ENCODE measurements around the gene GJA9. TPM values are rescaled to one million over a fixed set of nuclear protein-coding genes. Genes with fewer than 3 reads are reported as not detected.

Gene GJA9
- total RNA-seq, 2 donors from 2014 or later = not detected

- no peaks in the 10 kb centered on the region for H3K27me3 ChIP-seq (replicated peaks; ENCODE audit: insufficient read depth)
- no peak overlapping the region for H3K27ac ChIP-seq
- no peaks in the 10 kb centered on the region for H3K36me3 ChIP-seq
- no peak overlapping the region for H3K4me3 ChIP-seq
- DNase-seq (ENCODE audit: low spot score) (no peak), ATAC-seq (ENCODE audit: insufficient number of reproducible peaks, low FRiP score, low read depth) (no peak)
- TF ChIP-seq CTCF (IDR thresholded peaks at IDR 0.05) = no peak
- no peaks in the 10 kb centered on the region for H3K4me1 ChIP-seq (ENCODE audit: control insufficient read depth in 1 of 2, low read depth in 2 of 2)
- H3K9me3 ChIP-seq = no peaks in the 10 kb centered on the region
Measured at GRCh38 chr1:38826886-38827285, 54.5 kb downstream of the GJA9 start.

GRCh38 chr1:38826262-38826661 is 55.1 kb downstream of the GJA9 start:
- no peak for TF ChIP-seq CTCF (IDR thresholded peaks at IDR 0.05)
- Histone ChIP-seq H3K9me3 (no peaks in the 10 kb centered on the region), H3K4me1 (ENCODE audit: control insufficient read depth in 1 of 2, low read depth in 2 of 2) (no peaks in the 10 kb centered on the region), H3K27me3 (replicated peaks; ENCODE audit: insufficient read depth) (no peaks in the 10 kb centered on the region), H3K4me3 (no peak overlapping the region), H3K27ac (no peak overlapping the region), H3K36me3 (no peaks in the 10 kb centered on the region)
- ATAC-seq (ENCODE audit: insufficient number of reproducible peaks, low FRiP score, low read depth) (no peak), DNase-seq (ENCODE audit: low spot score) (no peak)

Other genes starting within 250 kb of the GJA9 start
- gene RRAGC, start 21.8 kb downstream of the GJA9 start, total RNA-seq = 10 to 100 TPM; 17.2 to 20.2 TPM
- gene MYCBP, start 8.2 kb downstream of the GJA9 start, total RNA-seq = 1 to 10 TPM; 5.1 to 7.5 TPM
- gene RHBDL2, start 60.2 kb upstream of the GJA9 start, total RNA-seq = under 1 TPM in 1 of 2 donors, not detected in 1; 0.85 TPM
- 10 to 100 TPM; 45.8 to 47.8 TPM for gene AKIRIN1, start 109.7 kb upstream of the GJA9 start, total RNA-seq
- gene NDUFS5, start 144.8 kb upstream of the GJA9 start, total RNA-seq = 100 to 1,000 TPM; 258 to 346 TPM

Measured in thoracic aorta (tissue), 2 donors.